ENCODE results near the gene CXADR.

GRCh38 chr21:17529648-17530047 lies 16.8 kb downstream of the CXADR start:
- TF ChIP-seq CTCF (IDR thresholded peaks at IDR 0.05) = no peak
- no peak for TF ChIP-seq POLR2A (IDR thresholded peaks at IDR 0.05)
- no peak for TF ChIP-seq POLR2AphosphoS5 (IDR thresholded peaks at IDR 0.05)

All from breast epithelium (tissue), 3 donors.